Ishikawa (cell line): Measurements from ENCODE around the gene IRF6.

Experiments used
- CEBPB ChIP-seq: IDR thresholded peaks from 2 replicates; pipeline ENCODE4 v1.6.1; 2012
- CREB1 ChIP-seq: IDR thresholded peaks from 2 replicates; pipeline ENCODE4 v1.6.1; 2012; ENCODE audit warnings: low read depth
- EGR1 ChIP-seq: IDR thresholded peaks from 2 replicates; pipeline ENCODE4 v1.6.1; 2012
- EP300 ChIP-seq: IDR thresholded peaks from 2 replicates; pipeline ENCODE4 v1.6.1; 2012; ENCODE audit warnings: borderline replicate concordance
- FOXM1 ChIP-seq: IDR thresholded peaks from 2 replicates; pipeline ENCODE4 v1.6.1; 2012; ENCODE audit warnings: low read depth, borderline replicate concordance
- NFIC ChIP-seq: IDR thresholded peaks from 2 replicates; pipeline ENCODE4 v1.6.1; 2012
- RAD21 ChIP-seq: IDR thresholded peaks from 2 replicates; pipeline ENCODE4 v1.6.1; 2012; ENCODE audit warnings: low read depth
- REST ChIP-seq: IDR thresholded peaks from 2 replicates; pipeline ENCODE4 v1.6.1; 2012; ENCODE audit warnings: low read depth, mild to moderate bottlenecking
- TAF1 ChIP-seq: IDR thresholded peaks from 2 replicates; pipeline ENCODE4 v1.6.1; 2012; ENCODE audit warnings: low read depth, mild to moderate bottlenecking
- TCF12 ChIP-seq: IDR thresholded peaks from 2 replicates; pipeline ENCODE4 v1.6.1; 2012; ENCODE audit warnings: low read depth
- TEAD4 ChIP-seq: IDR thresholded peaks from 2 replicates; pipeline ENCODE4 v1.6.1; 2012
- USF1 ChIP-seq: IDR thresholded peaks from 2 replicates; pipeline ENCODE4 v1.6.1; 2012
- YY1 ChIP-seq: IDR thresholded peaks from 2 replicates; pipeline ENCODE4 v1.6.1; 2012; ENCODE audit warnings: low read depth
- ZBTB7A ChIP-seq: IDR thresholded peaks from 2 replicates; pipeline ENCODE4 v1.6.1; 2012; ENCODE audit warnings: low read depth
- TF ChIP-seq, protein P1 (sequence below): IDR thresholded peaks from 2 replicates; pipeline ENCODE4 v1.6.1; 2012

IRF6 gene

GRCh38 chr1:209827384-209828262, 21.7 kb upstream of the IRF6 start, which contains the start of gene UTP25:
Gene UTP25 (plus strand): TSS chr1:209827972. CDS start chr1:209828064, 92 bp downstream.
- TF ChIP-seq ZBTB7A (no peak), RAD21 (no peak; the same call in 1 of the 2 replicates), CREB1 (0 out of 2 replicates have a peak, but pooled peaks have one; percentile 60), REST (0 out of 2 replicates have a peak, but pooled peaks have one; percentile 16), NFIC (peak; percentile 64), EP300 (peak; percentile 21; the same call in 1 of the 2 replicates), TCF12 (peak; percentile 68), EGR1 (peak; percentile 11; the same call in 1 of the 2 replicates), CEBPB (no peak; the same call in 1 of the 2 replicates), FOXM1 (no peak), USF1 (peak; percentile 95), TAF1 (peak; percentile 87), YY1 (peak; percentile 64; the same call in 1 of the 2 replicates), TEAD4 (peak; percentile 55)
- TF ChIP-seq, protein P1, sequence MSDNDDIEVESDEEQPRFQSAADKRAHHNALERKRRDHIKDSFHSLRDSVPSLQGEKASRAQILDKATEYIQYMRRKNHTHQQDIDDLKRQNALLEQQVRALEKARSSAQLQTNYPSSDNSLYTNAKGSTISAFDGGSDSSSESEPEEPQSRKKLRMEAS: peak; percentile 100

DNA sequence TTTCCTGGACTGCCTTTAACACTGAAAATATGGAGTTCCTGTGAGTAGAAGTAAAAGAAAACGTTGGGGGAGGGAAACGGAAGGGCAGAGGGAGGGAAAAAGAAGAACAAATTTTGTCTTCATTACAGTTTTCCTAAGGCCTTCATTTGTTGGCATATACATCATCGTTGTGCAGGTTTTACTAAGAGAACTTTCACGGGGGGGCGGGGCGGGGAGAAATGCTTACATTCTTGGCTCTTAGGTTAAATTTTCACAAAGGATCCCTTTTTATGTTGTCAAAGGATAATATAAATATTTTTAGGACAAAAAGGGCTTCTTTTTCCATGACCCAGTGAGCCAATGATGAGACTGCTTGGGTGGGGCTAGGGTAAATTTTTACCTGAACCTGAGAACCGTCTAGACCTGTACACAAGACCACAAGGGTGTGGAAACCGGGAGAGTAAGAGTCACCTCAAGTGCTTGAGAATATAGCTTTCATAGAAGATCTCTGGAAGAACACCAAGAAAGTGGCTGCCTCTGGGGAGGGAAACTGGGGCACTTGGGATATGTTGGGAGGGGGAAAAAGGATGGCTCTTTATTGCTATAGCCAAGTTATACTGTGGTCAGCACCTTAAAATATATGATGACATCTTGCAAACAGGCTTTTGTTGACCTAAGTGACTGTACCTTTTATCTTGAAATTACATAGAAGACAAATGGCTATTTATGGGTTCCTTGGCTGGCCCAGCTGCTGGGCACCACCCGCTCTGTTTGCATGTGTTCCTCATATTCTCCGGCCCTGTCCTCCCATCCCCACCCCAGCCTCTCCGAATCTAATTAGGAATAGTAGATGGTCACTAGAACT, 19.9 kb upstream of the IRF6 start:
- TF ChIP-seq EP300: no peak
- TF ChIP-seq NFIC: no peak
- no peak for TF ChIP-seq REST
- TF ChIP-seq CEBPB: no peak
- TF ChIP-seq CREB1: no peak
- no peak for TF ChIP-seq TCF12
- no peak for TF ChIP-seq EGR1
- TF ChIP-seq USF1: no peak
- no peak for TF ChIP-seq TEAD4
- TF ChIP-seq ZBTB7A: no peak
- TF ChIP-seq, protein P1: no peak

DNA sequence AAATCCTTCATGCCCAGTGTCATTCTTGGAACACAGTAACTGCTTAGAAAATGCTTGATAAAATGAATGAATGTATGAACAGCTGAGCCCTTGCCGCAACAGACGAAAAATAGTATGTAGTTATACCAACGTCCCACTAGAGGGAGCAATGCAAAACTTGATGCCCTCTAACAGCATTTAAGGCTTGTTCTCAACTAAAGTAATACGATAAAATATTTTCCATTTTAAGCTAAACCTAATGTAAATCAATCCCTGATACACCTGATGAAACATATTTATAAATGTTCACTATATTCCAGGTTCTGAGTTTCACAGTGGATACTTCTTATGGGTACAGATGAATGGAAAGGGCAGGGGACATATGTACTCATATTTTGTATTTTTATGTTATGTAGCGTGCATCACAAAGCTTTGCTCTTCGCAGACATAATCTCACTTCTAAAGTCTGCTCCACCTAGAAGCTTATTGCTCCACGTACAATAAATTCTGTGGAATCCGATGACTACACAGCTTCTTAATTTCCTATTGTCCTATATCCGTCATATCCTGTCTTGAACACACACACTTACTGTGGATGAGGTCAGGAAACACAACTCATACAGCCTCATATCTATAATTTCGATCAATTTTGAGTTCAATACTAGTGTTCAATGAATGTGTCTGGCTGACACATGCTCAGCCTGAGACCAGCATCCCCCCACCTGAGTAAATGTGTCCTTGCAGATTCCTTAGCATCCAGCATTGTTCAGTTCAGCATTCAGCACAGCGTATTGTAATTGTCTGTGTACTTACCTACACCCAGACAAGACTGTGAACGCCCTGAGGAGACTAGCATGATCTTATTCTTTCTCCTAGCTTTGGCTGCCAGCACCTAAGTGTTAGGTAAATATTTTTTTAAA, 17.4 kb upstream of the IRF6 start:
- TF ChIP-seq ZBTB7A: no peak
- TF ChIP-seq RAD21: peak; percentile 14; the same call in 1 of the 2 replicates

- TF ChIP-seq TAF1: no peak
- TF ChIP-seq USF1: no peak
- no peak for TF ChIP-seq ZBTB7A
- no peak for TF ChIP-seq REST
- TF ChIP-seq RAD21: no peak
- TF ChIP-seq, protein P1: no peak
- no peak for TF ChIP-seq NFIC
- no peak for TF ChIP-seq FOXM1
- TF ChIP-seq TEAD4: no peak
- TF ChIP-seq CEBPB: no peak
Measured at GRCh38 chr1:209822706-209823105, 16.8 kb upstream of the IRF6 start.
